BJ (cell line): ENCODE measurements around the gene DSC3. TPM values are rescaled to one million over a fixed set of nuclear protein-coding genes. Genes with fewer than 3 reads are reported as not detected.

ENCODE experiments used
- CTCF ChIA-PET: fragments of 350-600 bp; formaldehyde crosslinking; extraction: SDS; loops from one replicate; lab custom pipeline; 2021; ENCODE audit warnings: antibody characterized with exemption, inconsistent platforms; lab: Yijun Ruan, JAX
- POLR2A ChIA-PET: fragments of 300-600 bp; sonication (Branson Sonifier 250); formaldehyde crosslinking; extraction: SDS; loops from one replicate; lab custom pipeline; 2021; ENCODE audit warnings: antibody characterized with exemption; lab: Charles Lee
- DNase-seq: peaks from one replicate; pipeline ENCODE4 v3.0.0-alpha.2; 2011; ENCODE audit warnings: low read depth
- H3K27me3 ChIP-seq: 2 replicates; pipeline ENCODE4 v1.6.0; 2011; ENCODE audit warnings: low read length; ENCODE audit not compliant: control insufficient read depth, insufficient read depth
- H3K36me3 ChIP-seq: 2 replicates; pipeline ENCODE4 v1.5.1; 2011; ENCODE audit warnings: low read length; ENCODE audit not compliant: control insufficient read depth, insufficient read depth
- H3K4me3 ChIP-seq: 2 replicates; pipeline ENCODE4 v1.5.1; 2011; ENCODE audit warnings: low read depth, mild to moderate bottlenecking, control low read depth, low read length
- CTCF ChIP-seq: IDR thresholded peaks from 2 replicates; pipeline ENCODE4 v1.5.1; 2011; ENCODE audit warnings: low read depth, mild to moderate bottlenecking, control low read depth, inconsistent platforms, low read length, moderate library complexity; ENCODE audit not compliant: insufficient read depth
- polyA plus RNA-seq: library from polyadenylated mRNA; depleted of rRNA; stranded (reverse); fragments of >200 nt; gene quantifications from 2 replicates; pipeline ENCODE4 v1.2.3, GENCODE V29; 2011

Gene DSC3
- polyA plus RNA-seq, 1 experiment = not detected

GRCh38 chr18:31044926-31045325, 2.4 kb upstream of the DSC3 start:
- Histone ChIP-seq H3K27me3 (no peaks in the 10 kb centered on the region), H3K36me3 (no peaks in the 10 kb centered on the region), H3K4me3 (no peak overlapping the region)
- DNase-seq = no peak
- no peak for TF ChIP-seq CTCF
- ChIA-PET POLR2A (no interaction called here), CTCF (no interaction called here)

GRCh38 chr18:31043709-31044108, 1.2 kb upstream of the DSC3 start:
- Histone ChIP-seq H3K27me3 (no peaks in the 10 kb centered on the region), H3K4me3 (no peak overlapping the region), H3K36me3 (no peaks in the 10 kb centered on the region)
- POLR2A ChIA-PET = no interaction called here
- no peak for DNase-seq
- CTCF ChIA-PET = no interaction called here
- TF ChIP-seq CTCF = no peak

- no peak for DNase-seq
- no peak for TF ChIP-seq CTCF
- no peaks in the 10 kb centered on the region for H3K27me3 ChIP-seq
- ChIA-PET POLR2A (no interaction called here), CTCF (no interaction called here)
- H3K36me3 ChIP-seq = no peaks in the 10 kb centered on the region
- H3K4me3 ChIP-seq = no peak overlapping the region
These were observed 497 bp downstream of the DSC3 start for GRCh38 chr18:31042084-31042405.

GRCh38 chr18:31041271-31042083, 1.1 kb downstream of the DSC3 start:
- DNase-seq = no peak
- ChIA-PET CTCF (no interaction called here), POLR2A (no interaction called here)
- TF ChIP-seq CTCF = no peak
- no peaks in the 10 kb centered on the region for H3K36me3 ChIP-seq
- H3K4me3 ChIP-seq = no peak overlapping the region
- no peaks in the 10 kb centered on the region for H3K27me3 ChIP-seq

- no peak for DNase-seq
- POLR2A ChIA-PET = no interaction called here
- H3K27me3 ChIP-seq = no peaks in the 10 kb centered on the region
- no peaks in the 10 kb centered on the region for H3K36me3 ChIP-seq
- CTCF ChIA-PET = no interaction called here
- no peak for TF ChIP-seq CTCF
- H3K4me3 ChIP-seq = no peak overlapping the region
These were observed 1.8 kb downstream of the DSC3 start for GRCh38 chr18:31040686-31041270.
